Fibroblast of pulmonary artery (primary cell): Measurements from ENCODE around the gene CSF1.

ENCODE experiments used
- DNase-seq: peaks from one replicate; pipeline ENCODE4 v3.0.0-alpha.2; 2010; ENCODE audit warnings: low read depth
- H3K4me3 ChIP-seq: replicated peaks from 2 replicates; pipeline ENCODE4 v1.5.1; 2011; ENCODE audit warnings: low read depth, mild to moderate bottlenecking, control low read depth, low read length, moderate library complexity
- TF ChIP-seq, protein P1 (sequence below): IDR thresholded peaks from 2 replicates; pipeline ENCODE4 v1.5.1; 2011; ENCODE audit warnings: mild to moderate bottlenecking, control low read depth, low read length, inconsistent platforms; ENCODE audit errors: missing control alignments

Gene CSF1

DNA sequence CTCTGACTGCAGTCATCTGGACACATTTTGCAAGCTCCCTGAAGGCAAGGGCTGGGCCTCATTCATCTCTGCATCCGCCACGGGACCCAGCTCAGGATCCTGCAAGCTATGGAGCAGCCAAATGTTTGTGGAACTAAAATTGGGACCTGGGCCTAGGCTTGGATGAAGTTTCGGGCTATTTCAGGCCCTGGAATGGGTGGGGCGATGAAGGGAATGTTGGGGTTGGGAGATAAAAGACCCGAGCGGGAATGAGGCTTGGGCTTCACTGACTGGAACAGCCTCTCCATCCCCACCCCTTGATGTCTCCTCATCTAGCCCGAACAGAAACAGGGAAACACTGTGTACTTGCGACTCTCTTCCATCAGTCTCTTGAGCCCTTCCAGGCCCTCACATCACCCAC, 66.6 kb downstream of the CSF1 start:
- no peak for DNase-seq
- TF ChIP-seq, protein P1, sequence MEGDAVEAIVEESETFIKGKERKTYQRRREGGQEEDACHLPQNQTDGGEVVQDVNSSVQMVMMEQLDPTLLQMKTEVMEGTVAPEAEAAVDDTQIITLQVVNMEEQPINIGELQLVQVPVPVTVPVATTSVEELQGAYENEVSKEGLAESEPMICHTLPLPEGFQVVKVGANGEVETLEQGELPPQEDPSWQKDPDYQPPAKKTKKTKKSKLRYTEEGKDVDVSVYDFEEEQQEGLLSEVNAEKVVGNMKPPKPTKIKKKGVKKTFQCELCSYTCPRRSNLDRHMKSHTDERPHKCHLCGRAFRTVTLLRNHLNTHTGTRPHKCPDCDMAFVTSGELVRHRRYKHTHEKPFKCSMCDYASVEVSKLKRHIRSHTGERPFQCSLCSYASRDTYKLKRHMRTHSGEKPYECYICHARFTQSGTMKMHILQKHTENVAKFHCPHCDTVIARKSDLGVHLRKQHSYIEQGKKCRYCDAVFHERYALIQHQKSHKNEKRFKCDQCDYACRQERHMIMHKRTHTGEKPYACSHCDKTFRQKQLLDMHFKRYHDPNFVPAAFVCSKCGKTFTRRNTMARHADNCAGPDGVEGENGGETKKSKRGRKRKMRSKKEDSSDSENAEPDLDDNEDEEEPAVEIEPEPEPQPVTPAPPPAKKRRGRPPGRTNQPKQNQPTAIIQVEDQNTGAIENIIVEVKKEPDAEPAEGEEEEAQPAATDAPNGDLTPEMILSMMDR, result no peak
- H3K4me3 ChIP-seq, result no peak overlapping the region

DNA sequence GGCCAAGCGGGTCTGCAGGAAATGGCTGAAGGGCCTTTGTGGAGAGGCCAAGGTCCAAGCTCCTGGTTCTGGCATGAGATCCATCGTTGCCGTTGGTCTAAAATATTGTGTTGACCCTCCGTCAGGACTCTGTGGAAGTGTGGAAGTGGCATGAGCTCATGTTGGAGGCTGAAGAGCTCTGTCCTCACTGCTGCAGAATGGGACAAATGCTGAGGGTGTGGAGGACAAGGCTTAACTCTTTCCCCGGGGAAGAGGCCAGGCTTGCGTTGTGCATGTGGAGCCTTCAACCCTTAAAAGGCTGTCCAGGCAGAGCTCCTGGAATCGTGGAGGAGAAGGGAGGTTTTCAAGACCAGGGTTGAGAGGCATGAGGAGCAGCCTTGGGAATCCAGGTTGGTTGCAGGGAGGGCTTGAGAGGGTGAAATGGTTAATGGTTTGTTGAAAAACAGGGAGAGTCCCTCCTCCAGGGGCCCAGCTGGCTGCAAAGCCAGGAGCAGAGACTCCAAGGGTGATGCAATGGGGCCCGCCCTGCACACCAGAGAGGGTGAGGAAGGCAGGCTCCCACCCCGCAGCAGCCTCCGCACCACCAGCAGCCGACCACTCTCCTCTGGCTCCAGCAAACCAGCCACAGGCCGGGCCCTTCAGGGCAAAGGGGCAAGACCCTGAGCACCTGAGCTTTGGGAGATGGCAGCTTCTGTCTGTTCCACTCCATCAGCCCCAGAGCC, 67.2 kb downstream of the CSF1 start:
- TF ChIP-seq, protein P1, result no peak
- DNase-seq, result peak; percentile 49
- no peak overlapping the region for H3K4me3 ChIP-seq

DNA sequence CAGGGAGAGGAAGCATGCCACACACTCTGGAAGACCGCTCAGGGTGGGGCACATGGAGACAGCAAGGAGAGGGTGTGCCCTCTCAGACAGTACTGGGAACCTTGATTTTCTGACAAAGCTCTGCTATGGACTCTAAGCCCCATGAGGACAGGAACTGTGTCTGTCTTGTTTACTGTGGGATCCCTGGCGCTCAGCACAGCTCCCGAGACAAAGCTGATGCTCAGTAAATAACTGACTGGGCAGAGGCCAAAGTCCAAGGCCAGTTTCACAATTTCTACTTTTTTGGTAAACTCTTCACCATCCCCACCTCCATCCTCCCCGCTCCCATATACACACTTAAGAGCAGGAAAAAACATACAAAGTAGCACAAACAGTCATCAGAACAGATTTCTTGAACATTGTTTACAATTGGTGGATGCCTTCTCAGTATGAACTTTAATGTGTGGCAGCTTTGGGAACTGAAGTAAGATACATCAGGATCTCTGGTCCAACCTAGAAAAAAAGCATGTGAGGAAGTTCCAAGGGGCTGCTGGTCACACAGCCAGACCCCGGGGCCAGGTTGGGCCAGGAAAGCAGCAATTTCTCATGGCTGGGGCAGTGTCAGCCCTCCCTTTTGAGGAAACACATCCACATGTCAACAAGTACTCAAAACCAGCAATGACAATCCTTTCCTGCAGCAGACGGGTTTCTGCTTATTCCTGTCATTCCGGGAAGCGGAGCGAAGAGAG, 68.3 kb downstream of the CSF1 start:
- TF ChIP-seq, protein P1, result no peak
- DNase-seq, result no peak
- no peak overlapping the region for H3K4me3 ChIP-seq

DNA sequence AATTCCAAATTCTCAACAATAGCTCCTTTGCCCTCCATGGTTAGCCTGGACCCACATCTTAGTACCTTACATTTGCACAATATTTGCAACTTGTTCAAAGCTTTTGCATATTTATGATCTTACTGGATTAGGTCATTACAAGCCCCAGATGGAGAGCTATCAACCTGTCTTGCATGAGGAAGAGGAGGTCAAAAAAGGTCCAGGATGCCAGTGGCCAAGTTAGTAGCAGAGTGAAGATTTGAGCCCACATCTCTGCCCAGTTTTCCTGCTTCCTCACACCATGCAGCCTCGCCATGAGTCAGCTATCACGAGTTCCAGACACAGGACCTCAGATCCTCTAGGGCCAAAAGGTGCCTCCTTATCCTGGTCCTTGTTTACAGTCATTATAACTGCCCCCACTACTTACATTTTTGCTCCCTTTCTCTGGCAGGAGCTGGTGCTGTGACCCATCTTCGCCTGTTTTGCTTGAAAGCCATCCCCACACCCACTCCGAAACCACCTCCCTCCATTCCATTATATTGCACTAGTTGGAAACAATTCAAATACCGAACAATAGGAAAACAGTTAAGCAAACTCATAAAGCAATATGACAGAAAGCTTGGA, 68.9 kb downstream of the CSF1 start:
- DNase-seq, result peak; percentile 86
- H3K4me3 ChIP-seq, result no peak overlapping the region
- TF ChIP-seq, protein P1, result no peak
